T-helper 9 cell (primary cell): Measurements from ENCODE around the gene RPL4.

ENCODE experiments used
- DNase-seq: peaks from one replicate; pipeline ENCODE4 v3.0.0-alpha.2; 2020

RPL4 gene

GRCh38 chr15:66454143-66454542 lies 50.5 kb downstream of the RPL4 start:
- no peak for DNase-seq

DNA sequence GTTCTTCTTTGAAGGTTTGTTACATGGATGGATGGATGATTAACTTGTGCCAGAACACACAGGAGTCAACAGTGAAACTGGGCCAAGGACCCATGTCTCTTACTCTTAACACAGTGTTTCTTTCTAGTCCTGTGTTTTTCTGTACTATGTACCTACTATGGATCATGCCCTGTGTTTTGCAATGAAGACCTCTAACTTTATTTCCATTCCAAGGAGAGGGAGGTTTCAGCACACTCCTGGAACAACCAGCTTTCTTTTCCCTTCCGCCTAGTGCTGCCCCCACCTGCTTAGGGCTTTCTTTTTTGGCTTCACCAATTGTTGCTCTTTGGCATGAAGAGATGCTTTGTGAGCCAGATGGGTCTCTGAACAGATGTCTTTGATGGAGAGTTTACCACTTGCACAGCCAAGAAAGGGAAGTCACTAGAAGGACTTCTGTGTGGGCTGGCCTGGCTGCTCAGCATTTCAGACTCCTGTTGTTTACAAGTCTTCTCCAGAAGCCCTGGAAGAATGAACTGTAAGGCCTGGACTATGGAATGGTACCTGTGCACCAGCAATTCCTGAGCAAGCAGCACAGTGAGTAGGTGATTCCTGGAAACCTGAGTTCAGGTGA lies 51.6 kb downstream of the RPL4 start:
- DNase-seq = no peak

- DNase-seq = no peak
Observed at GRCh38 chr15:66452420-66452819, 52.2 kb downstream of the RPL4 start.
